ENCODE data around the gene GRIK3.

Gene GRIK3

GRCh38 chr1:36975642-36976041, 58.7 kb downstream of the GRIK3 start:
- DNase-seq: no peak

- no peak for DNase-seq
Observed at GRCh38 chr1:36973056-36973455, 61.3 kb downstream of the GRIK3 start.

GRCh38 chr1:36971852-36972618, 62.3 kb downstream of the GRIK3 start:
- peak; percentile 88 for DNase-seq

- peak; percentile 97 for DNase-seq
Observed at GRCh38 chr1:36968730-36969129, 65.6 kb downstream of the GRIK3 start.

GRCh38 chr1:36966242-36966641, 68.1 kb downstream of the GRIK3 start:
- DNase-seq: no peak

- DNase-seq: peak; percentile 44
Observed at GRCh38 chr1:36965275-36966159, 68.8 kb downstream of the GRIK3 start.

GRCh38 chr1:36964830-36965229, 69.5 kb downstream of the GRIK3 start:
- no peak for DNase-seq

GRCh38 chr1:36963006-36963405, 71.3 kb downstream of the GRIK3 start:
- peak; percentile 34 for DNase-seq

GRCh38 chr1:36961062-36961615, 73.2 kb downstream of the GRIK3 start:
- DNase-seq: no peak

- DNase-seq: no peak
Observed at GRCh38 chr1:36956570-36956969, 77.7 kb downstream of the GRIK3 start.

GRCh38 chr1:36955016-36955415, 79.3 kb downstream of the GRIK3 start:
- DNase-seq: no peak

GRCh38 chr1:36953061-36953460, 81.3 kb downstream of the GRIK3 start:
- no peak for DNase-seq

- no peak for DNase-seq
Observed at GRCh38 chr1:36951761-36952160, 82.6 kb downstream of the GRIK3 start.

GRCh38 chr1:36951292-36951750, 83.0 kb downstream of the GRIK3 start:
- no peak for DNase-seq

GRCh38 chr1:36950604-36951291, 83.6 kb downstream of the GRIK3 start:
- no peak for DNase-seq

GRCh38 chr1:36948606-36949005, 85.7 kb downstream of the GRIK3 start:
- DNase-seq: no peak

GRCh38 chr1:36948147-36948546, 86.2 kb downstream of the GRIK3 start:
- DNase-seq: no peak

GRCh38 chr1:36947384-36947783, 86.9 kb downstream of the GRIK3 start:
- DNase-seq: peak; percentile 42

GRCh38 chr1:36944883-36945282, 89.4 kb downstream of the GRIK3 start:
- no peak for DNase-seq

GRCh38 chr1:36942148-36942547, 92.2 kb downstream of the GRIK3 start:
- no peak for DNase-seq

GRCh38 chr1:36941316-36941978, 92.9 kb downstream of the GRIK3 start:
- no peak for DNase-seq

GRCh38 chr1:36938819-36939218, 95.5 kb downstream of the GRIK3 start:
- DNase-seq: no peak

Data from NCI-H2171 (cell line).